AG10803 (cell line): ENCODE data around the gene VGLL4.
A peak's percentile ranks its signal among the peaks of the same experiment; 100 is the strongest.
"Not testable (repeated sequence)": the region's sequence is repeated elsewhere in the genome, so short reads cannot be mapped to it uniquely, and the experiment has no call there.

Source experiments
- DNase-seq: peaks from one replicate; pipeline ENCODE4 v3.0.0; 2010; ENCODE audit warnings: low read depth
- H3K4me3 ChIP-seq: 2 replicates; pipeline ENCODE4 v1.5.1; 2011; ENCODE audit warnings: mild to moderate bottlenecking, low read length, control low read depth
- TF ChIP-seq, protein P1 (sequence below): conservative IDR thresholded peaks from 2 replicates; pipeline ENCODE4 v1.5.1; 2011; ENCODE audit warnings: mild to moderate bottlenecking, low read length, control low read depth, inconsistent platforms

VGLL4 gene

GRCh38 chr3:11532931-11533391 lies 110.8 kb downstream of the VGLL4 start:
- TF ChIP-seq, protein P1, sequence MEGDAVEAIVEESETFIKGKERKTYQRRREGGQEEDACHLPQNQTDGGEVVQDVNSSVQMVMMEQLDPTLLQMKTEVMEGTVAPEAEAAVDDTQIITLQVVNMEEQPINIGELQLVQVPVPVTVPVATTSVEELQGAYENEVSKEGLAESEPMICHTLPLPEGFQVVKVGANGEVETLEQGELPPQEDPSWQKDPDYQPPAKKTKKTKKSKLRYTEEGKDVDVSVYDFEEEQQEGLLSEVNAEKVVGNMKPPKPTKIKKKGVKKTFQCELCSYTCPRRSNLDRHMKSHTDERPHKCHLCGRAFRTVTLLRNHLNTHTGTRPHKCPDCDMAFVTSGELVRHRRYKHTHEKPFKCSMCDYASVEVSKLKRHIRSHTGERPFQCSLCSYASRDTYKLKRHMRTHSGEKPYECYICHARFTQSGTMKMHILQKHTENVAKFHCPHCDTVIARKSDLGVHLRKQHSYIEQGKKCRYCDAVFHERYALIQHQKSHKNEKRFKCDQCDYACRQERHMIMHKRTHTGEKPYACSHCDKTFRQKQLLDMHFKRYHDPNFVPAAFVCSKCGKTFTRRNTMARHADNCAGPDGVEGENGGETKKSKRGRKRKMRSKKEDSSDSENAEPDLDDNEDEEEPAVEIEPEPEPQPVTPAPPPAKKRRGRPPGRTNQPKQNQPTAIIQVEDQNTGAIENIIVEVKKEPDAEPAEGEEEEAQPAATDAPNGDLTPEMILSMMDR: no peak

DNA sequence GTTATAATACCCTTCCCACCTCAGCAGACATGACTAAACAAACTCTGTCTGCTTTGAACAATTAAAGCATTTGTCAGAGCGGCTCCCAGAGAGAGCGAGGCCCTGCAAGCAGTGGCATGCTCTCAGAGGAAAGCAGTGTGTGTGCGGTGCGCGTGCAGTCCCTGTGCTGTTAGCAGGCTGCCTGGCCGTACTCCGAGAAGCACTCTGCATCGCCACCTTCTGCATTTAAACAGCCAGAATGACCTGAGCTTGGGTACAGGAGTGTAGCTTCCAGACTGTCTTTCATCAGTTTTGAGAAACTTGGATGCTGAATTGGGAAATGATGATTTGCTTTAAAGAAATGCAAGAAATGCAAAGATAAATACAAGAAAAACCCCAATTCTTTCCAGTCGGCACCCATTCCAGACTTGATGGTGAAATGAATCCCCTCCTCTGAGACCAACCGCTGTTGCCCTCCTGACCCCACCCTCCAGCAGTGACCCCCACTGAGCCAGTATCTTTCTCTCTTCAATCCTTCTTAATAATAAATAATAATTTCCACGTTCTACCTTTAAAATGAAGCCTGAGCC lies 113.5 kb downstream of the VGLL4 start:
- H3K4me3 ChIP-seq: no peak overlapping the region
- DNase-seq: peak; percentile 87
- TF ChIP-seq, protein P1: peak; percentile 27; the same call in 1 of the 2 replicates

More at GRCh38 chr3:11532931-11533391, 110.8 kb downstream of the VGLL4 start:
- no peak overlapping the region for H3K4me3 ChIP-seq
- DNase-seq: no peak

DNA sequence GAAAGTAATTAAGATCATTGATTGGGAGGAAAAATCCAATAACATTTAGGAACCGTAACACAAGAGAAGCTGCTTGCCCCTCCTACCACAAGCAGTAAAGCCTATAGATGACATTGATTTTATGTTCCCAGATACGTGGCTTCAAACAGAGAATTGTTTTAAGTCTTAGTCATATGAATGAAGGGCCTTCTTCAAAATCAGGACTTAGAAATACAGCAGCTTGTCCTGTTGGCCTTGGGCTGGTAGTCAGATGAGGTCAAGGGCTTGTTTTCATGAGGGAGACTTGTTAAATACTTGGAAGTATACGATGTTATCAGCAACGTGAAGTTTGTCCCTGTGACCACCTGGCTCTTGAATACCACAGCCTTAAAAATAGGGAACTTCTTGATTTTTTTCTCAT lies 114.4 kb downstream of the VGLL4 start:
- TF ChIP-seq, protein P1: no peak
- H3K4me3 ChIP-seq: no peak overlapping the region
- no peak for DNase-seq

DNA sequence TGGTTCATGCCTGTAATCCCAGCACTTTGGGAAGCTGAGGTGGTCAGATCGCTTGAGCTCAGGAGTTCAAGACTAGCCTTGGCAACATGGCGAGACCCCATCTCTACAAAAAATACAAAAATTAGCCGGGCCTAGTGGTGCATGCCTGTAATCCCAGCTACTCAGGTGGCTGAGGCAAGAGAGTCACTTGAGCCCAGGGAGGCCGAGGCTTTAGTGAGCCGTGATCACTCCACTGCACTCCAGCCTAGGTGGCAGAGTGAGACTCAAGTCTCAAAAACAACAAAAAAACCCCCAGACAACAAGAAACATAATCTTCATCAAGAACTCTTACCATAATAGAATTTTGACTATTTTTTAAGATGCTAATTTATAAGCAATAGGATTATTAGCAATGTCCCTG lies 117.6 kb downstream of the VGLL4 start:
- DNase-seq, H3K4me3 ChIP-seq: not testable (repeated sequence)

- TF ChIP-seq, protein P1: no peak
- H3K4me3 ChIP-seq: no peak overlapping the region
- no peak for DNase-seq
These were observed 120.1 kb downstream of the VGLL4 start for GRCh38 chr3:11523572-11524101.

DNA sequence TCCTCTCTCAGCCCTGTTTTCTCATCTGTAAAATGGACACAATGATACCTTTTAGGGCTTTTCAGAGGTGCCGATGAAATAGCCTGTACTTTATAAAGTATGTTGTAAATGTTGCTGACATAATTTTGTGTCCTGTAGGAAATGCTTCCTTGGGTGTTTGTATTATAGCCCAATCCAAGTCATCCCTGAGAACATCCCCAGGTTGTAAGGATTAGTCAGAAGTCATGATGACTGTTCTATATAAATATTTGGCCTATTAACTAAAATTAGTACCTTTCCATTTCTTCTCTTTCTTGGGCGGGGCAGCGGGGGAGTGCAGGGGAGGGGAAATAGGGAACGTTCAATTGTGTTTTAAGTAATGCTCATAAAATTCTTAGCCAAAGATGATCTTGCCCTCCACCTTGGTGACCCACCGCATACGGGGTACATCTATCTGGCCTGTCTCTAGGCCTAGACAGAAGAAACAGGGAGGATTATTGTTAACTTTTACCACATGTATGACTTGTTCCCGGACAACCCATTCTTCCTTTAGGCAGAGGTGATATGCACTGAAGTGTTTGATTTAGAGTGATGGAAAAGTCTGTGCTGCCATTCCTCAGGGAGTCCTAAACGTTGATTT lies 120.7 kb downstream of the VGLL4 start:
- TF ChIP-seq, protein P1: no peak
- H3K4me3 ChIP-seq: no peak overlapping the region
- DNase-seq: no peak

GRCh38 chr3:11522398-11522715 lies 121.4 kb downstream of the VGLL4 start:
- no peak for DNase-seq
- TF ChIP-seq, protein P1: no peak
- H3K4me3 ChIP-seq: no peak overlapping the region
